HG02885 (cell line): ENCODE data around the gene STX1A.

Experiments
- ATAC-seq: cut with Tn5 transposase; IDR thresholded peaks from one replicate; pipeline ENCODE4 v1.9.1; 2021; ENCODE audit warnings: mild to moderate bottlenecking; ENCODE audit not compliant: unreplicated experiment, poor library complexity

The STX1A gene

DNA sequence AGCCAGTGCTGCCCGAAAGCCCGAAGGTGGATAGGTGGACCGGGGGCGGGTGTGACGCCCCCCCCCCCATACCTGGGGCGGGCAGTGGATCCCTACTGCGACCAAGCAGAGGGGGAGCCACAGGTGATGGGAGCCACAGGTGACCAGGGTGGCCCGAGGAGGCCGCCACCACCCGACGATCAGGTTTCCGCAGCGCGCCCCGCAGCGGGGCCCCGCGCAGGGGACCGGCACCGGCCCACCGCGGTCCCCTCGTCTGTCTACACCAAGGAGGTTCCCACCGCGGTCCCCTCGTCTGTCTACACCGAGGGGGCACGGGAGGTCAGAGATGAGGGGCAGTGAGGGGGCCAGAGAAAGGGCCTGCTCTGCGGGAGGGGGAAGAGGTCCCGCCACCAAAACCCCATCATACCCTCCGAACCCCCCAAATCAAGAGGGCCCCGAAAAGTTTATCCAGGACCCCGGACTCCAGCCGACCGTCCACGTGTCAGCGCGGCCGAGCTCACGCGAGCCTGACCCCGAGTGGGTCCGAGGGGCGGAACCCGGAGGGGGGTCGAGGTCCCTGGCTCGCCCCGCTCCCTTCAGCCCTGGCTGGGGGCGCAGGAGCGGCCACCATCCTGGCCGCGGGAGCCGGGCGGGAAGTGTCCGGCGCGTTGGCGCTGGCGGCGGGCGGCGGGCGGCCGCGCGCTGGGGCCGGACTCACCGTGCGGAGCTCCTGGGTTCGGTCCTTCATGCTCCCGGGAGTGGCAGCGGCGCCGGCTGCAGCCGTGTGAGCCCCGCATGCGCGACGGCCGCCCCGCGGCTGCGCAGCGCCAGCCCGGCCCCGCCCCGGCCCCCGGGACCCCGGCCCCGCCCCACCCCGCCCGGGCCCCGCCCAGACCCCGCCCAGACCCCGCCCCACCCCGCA is at the start of gene STX1A:
Gene STX1A, minus strand, starts transcription at position 765 of the 901 bp plus-strand sequence. Its CDS starts 38 bp downstream, at position 727.
- peak; percentile 75 for ATAC-seq

DNA sequence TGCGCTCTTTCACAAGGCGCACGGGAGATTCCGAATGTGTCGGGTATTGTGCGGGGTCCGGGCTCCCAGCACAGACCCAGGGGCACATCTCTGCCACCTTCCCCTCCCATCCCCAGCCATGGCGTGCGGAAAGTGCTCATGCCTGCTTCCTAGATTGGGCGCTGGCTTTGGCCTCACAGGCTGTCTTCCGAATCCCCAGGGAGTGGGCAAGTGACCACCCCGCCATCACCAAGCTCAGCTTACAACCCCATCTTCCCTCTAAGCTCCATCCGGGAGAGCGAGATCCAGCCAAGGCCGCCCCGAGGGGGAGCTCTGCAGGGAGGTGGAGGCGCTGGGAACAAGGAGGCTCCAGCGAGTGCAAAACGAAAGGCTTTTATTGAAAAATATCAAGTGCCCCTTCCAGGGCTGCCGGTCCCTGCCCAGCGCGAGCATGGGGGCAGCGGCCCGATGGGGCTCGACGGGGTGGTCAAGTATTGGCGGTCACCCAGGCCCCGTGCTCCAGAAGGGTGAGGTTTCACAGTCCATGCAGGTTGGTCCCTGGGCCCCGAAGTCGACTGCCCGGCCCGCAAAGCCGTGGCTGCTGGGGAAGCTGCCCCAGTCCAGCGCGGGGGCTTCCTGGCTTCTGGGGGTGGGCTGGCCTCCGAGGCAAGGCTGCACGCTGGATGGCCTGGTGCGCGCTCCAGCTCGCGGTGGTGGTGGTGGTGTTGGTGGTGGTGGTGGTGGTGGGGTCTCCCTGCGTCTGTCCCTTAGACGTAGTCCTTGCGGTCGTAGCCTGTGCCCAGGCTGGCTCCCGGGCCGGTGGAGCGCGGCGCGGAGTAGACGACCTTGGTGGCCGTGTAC is 49.4 kb upstream of the STX1A start:
- no peak for ATAC-seq

DNA sequence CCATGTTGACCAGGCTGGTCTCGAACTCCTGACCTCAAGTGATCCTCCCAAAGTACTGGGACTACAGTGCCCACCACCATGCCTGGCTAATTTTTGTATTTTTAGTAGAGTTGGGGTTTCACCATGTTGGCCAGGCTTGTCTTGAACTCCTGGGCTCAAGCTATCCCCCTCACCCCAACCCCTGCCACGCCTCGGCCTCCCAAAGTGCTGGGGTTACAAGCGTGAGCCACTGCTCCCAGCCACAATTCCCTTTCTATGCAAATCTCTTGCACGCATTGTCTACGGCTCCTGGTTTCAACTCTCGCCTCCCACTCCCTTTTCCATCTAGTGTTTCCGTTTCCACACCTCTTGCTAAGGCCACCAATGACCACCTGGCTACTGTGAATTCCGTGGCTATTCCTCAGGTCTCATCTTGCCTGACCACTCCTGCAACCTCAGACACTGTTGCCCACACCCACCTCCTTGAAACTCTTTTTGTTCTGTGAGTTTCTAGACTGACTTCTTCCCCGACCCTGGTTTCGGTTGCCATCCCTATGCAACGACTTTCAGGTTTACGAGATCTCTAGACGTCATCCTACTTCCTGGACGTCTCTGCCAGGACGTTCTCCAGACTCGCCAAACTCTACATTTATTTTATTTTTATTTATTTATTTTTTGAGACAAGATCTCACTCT is 47.2 kb upstream of the STX1A start:
- ATAC-seq, result no peak

DNA sequence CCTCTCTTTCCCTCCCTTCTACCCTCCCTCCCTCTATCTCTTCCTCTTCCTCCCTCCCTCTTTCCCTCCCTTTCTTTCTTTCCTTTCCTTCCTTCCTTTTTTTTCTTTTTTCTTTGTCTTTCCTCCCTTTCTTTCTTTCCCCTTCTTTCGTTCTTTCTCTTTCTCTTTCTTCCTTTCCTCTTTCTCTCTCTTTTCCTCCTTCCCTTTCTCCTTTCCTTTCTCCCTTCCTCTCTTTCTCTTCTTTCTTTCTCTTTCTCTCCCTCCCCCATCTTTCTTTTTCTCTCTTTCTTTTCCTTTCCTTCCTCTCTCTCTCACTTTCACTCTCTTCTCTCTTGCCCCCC is 43.2 kb upstream of the STX1A start:
- ATAC-seq, result no peak

DNA sequence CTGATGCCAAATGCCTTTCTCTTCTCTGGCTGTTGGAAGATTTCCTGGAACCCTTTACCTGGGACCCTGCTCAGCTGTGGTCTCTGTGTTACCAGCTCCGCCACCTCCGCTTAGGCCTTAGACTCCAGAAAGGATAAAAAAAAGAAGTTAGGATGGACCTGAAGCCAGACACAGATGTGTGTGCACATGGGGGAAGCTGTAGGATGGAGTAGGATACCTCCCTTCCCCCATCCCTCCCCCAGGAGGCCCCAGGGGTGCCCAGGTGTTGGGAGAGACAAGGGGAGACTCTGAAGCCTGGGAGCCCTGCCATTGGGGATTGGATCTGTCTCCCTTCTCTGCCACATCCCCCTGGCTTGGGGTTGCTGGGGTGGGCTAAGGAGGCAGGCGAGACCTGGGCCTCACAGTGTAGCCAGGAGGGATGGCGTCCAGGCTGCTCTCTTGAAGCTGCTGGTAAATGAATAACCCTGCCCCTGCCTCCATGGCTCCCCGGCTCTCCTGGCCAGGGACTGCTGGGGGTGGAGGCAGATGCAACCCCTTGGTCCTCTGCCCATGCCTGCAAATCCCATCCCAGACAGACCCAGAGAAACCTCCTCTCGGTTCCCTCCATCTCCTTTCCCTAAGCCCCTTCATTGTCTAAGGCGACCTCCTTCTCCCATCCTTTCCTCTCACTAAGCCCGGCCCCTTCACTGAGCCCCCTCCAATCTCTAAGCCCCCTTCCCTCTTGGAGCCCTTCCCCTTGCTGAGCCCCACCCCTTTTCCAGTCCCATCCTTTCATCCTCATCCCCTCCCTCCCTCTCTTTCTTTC is 42.6 kb upstream of the STX1A start:
- ATAC-seq, result no peak

DNA sequence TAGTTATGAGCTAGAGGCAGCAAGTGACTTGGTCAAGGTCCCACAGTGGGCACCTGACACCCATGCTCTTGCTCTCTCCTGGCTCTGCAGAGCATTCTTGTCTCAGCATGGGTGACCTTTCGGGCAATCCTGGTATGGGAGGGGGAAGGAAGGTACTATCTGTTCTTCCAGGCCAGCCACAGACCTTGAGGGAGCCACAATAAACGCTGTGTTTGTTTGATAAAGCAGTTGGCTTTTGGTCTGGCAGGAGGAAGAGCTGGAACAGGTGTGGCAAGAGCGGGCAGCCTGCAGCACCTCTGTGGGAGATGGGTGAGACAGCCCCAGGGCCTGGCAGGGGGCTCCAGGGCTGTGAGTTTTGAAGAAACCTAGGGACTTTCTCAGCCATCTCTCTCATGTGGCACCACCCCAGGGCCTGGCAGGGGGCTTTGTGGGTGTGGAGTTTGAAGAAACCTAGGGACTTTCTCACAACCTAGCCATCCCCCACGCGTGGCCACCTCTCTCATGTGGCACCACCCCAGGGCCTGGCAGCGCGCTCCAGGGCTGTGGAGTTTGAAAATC is 39.2 kb upstream of the STX1A start:
- no peak for ATAC-seq

DNA sequence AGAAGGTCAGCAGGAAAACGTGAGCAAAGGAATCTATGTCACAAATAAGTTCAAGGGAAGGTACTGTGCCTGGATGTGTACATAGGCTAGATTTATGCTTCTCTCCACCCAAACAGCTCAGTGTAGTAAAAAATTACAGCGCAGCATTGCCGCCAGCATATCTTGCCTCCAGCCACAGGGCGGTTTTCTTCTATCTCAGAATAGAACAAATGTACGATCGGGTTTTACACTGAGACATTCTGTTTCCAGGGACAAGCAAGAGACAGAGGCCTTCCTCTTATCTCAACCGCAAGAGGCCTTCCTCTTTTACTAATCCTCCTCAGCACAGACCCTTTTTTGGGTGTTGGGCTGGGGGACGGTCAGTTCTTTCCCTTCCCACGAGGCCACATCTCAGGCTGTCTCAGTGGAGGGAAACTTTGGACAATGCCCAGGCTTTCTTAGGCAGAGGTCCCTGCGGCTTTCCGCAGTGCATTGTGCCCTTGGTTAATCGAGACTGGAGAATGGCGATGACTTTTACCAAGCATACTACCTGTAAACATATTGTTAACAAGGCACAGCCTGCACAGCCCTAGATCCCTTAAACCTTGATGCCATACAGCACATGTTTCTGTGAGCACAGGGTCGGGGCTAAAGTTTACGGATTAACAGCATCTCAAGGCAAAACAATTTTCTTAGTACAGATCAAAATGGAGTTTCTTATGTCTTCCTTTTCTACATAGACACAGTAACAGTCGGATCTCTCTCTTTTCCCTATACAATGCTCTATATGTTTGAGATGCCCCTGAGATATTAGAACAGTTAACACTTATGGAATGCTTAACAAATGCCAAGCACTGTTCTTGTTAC is 30.7 kb upstream of the STX1A start:
- no peak for ATAC-seq

DNA sequence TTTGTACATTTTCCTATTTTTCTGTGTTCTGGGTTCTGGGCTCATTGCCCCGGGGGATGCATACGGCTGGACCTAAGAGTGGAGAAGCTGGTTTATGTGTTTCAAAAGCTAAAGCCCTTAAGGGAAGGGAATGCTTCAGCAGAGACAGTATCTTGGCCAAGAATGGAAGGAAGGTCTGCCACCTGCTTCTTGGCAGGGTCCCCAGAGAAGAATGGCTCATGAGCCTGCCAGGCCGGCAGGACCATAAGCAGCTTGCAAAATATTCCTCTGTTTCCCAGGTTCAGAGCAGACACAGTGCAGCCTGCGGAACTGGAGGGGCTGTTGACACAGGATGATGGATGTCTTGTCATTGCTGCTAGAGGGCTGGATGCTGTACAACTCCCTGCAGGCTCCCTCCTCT is 26.9 kb upstream of the STX1A start:
- ATAC-seq, result no peak

DNA sequence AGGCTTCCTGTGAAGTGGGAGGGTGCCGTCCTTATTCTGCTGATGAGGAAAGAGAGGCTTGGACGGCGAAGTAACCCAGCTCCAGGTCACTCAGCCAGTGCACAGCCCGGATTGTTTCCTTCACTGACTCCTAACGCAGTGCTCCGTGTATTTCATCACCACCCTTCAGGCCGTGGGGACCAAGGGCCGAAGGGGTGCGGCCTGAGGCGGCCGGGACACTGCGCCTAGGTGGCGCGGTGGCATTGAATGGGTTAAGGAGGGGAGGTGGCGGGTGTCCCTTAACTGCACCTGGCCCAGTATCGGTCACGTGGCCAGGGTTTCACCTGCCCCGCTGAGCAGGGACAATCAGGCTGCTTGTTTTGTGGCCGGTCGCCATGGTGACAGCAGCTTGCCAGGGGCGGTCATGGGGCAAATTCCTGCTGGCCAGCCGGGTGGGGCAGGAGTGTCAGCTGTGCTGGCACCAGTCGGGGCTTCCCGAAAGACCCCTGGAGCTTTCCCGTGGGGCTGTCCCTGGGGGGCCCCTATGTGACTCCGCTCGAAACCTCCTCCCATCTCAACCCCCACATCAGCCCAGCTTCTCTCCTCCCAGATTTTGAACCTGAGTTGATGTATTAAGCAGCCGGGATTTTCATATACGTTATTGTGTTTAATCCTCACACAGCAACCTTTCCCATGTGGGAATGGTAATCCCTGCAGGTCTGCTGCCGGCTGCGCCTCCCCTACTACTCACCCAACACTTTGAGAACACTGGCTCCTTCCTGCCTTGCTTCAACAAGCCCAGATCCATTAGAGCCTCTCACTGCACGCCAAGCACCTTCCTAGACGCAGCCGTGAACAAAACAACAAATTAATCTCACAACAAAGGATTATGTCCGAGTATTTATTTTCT is 23.5 kb upstream of the STX1A start:
- ATAC-seq, result no peak

DNA sequence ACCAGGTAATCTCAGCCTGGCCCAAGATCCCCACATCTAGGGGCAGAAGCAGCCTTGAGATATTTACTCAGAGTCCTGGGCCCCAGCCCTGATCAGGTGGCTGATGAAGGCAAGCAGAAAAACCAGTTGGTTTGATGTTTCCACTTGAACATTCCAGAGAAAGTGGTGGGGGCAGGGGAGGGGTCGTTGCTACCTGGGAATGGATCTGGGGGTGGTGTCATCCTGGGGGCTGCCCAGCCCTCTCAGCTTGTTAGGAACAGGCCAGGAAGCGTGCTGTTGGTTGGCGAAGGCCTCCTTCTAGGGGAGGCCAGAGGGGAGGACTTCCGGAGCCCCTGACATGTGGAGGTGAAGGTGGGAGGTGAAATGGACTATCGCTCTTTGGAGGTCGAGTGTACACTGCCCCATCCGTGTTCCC is 22.9 kb upstream of the STX1A start:
- no peak for ATAC-seq

DNA sequence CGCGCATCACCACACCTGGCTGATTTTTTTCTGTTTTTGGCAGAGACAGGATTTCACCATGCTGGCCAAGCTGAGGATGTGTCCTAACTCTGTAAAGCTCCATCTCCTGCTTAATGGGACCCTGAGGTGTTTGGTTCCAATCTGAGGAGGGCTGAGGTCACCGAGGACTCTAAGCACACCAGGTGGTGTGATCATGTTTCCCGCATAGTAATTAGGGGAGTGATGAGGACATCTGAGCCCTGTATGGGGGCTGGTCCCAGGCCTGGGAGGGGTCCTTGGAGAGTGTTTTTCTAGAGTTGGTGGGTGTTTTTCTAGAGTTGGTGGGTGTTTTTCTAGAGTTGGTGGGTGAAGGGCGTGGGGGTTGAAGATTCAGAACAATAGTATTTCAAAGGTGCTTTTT is 22.1 kb upstream of the STX1A start:
- no peak for ATAC-seq

DNA sequence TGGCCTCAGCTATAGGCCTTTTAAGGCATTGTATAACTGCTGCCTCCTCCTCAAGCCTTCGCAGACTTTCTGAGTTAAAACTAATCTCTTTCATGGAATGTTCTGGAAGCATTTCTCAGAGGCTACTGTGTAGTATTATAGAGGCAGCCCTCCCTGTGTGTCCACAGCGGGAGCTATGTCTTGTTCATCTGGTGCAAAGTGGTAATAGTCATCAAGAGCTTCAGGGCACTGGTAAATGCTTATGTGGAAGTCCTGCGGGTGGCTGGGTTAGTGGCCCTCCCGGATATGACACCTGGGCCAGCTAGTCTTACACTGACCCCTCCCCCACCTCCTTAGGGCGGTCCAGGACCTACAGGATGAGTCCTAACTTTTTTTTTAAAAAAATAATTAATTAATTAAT is 21.3 kb upstream of the STX1A start:
- ATAC-seq, result no peak

DNA sequence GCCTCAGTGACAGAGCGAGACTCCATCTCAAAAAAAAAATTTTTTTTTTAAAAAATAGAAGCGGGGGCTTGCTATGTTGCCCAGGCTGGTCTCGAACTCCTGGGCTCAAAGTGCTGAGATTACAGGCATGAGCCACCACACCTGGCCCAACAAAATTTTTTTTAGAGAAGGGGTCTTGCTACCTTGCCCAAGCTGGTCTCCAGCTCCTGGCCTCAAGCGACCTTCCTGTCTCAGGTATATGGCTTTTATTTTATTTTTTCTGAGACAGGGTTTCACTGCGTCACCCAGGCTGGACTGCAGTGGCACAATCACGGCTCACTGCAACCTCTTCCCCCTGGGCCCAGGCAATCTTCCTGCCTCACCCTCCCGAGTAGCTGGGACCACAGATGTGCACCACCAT is 20.7 kb upstream of the STX1A start:
- no peak for ATAC-seq

DNA sequence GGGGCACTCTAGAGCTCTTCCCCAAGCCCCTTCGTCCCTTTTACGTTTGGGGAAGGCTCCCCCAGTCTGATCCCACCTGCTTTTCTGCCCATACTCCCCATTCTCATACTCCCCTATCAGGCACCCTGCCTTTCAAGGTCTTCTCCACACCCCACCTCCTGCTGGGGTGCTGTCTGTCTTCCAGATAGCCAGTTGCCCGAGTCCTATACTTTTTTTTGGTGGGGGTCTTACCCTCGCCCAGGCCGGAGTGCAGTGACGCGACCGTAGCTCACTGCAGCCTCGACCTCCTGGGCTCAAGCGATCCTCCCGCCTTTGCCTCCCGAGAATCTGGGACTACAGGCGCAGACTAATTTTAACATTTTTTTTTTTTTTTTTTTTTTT is 19.9 kb upstream of the STX1A start:
- ATAC-seq, result no peak

DNA sequence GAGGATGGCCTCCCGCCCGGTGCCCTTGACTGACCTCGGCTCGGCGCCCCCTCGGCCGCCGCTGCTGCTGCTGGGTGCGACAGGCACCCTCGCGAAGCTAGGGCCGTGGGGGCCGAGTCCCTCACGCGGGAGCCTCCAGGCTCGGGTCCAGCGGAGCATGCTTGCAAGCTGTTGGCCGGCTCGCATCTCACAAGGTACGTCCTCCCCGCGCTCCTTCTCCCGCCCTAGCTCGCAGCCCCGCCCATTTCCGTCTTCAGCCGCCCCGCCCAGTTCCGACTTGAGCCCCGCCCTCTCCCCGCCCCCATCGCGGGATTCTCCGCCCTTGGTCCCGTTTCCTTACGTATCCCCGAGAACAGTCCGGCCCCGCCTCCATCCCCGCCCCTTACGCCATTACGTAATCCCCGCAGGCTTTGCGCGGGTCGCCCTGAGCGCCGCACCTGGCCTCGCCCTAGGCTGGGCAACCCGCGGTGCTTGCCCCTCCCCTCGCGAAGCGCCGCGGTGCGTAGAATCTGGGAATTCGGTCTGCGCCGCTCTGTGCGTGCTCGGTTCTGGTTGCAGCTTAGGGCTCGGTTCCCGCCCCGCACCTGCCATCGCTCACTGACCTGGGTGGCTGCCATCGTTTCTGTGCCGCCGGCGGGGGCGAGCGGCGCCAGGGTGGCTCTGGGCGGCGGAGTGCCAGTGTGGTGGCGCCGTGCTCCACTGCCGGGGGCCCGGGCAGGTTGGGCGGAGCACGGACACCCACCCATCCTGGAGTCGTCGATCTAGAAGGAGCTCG is 19.3 kb upstream of the STX1A start, which contains the start of gene ABHD11:
Gene ABHD11, minus strand, starts transcription at position 191 of the 775 bp plus-strand sequence. Its CDS starts 32 bp downstream, at position 159.
- ATAC-seq, result peak; percentile 93

DNA sequence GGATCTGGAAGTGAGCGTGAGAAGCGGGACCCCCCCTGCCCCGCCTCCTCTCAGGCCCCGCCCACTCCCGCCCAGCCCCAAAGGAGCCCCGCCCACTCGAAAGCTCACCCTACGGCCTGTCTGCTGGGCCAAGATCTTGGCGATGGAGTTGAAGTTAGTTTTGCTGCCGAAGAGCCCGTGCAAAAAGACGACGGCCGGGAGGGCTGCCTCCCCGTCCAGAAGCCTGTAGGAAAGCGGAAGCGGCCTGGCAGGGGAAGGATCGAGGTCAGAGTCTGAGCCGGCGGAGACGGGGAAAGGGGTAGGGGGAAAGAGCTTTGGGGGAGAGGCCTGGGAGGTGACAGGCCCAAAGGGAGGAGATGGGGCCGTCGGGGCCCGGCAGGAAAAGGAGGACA is 18.7 kb upstream of the STX1A start:
- no peak for ATAC-seq
